Measurements from ENCODE around the gene DUSP15.

GRCh38 chr20:31821427-31821826, 48.9 kb downstream of the DUSP15 start:
- TF ChIP-seq POLR2AphosphoS5 (IDR thresholded peaks at IDR 0.05; ENCODE audit: low read depth) (no peak), CTCF (IDR thresholded peaks at IDR 0.05; ENCODE audit: insufficient read depth, low read length) (no peak), GABPA (IDR thresholded peaks at IDR 0.05; ENCODE audit: low read depth) (no peak)
- TF ChIP-seq, protein P1, sequence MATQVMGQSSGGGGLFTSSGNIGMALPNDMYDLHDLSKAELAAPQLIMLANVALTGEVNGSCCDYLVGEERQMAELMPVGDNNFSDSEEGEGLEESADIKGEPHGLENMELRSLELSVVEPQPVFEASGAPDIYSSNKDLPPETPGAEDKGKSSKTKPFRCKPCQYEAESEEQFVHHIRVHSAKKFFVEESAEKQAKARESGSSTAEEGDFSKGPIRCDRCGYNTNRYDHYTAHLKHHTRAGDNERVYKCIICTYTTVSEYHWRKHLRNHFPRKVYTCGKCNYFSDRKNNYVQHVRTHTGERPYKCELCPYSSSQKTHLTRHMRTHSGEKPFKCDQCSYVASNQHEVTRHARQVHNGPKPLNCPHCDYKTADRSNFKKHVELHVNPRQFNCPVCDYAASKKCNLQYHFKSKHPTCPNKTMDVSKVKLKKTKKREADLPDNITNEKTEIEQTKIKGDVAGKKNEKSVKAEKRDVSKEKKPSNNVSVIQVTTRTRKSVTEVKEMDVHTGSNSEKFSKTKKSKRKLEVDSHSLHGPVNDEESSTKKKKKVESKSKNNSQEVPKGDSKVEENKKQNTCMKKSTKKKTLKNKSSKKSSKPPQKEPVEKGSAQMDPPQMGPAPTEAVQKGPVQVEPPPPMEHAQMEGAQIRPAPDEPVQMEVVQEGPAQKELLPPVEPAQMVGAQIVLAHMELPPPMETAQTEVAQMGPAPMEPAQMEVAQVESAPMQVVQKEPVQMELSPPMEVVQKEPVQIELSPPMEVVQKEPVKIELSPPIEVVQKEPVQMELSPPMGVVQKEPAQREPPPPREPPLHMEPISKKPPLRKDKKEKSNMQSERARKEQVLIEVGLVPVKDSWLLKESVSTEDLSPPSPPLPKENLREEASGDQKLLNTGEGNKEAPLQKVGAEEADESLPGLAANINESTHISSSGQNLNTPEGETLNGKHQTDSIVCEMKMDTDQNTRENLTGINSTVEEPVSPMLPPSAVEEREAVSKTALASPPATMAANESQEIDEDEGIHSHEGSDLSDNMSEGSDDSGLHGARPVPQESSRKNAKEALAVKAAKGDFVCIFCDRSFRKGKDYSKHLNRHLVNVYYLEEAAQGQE (IDR thresholded peaks at IDR 0.05; ENCODE audit: insufficient replicate concordance, low read depth) = no peak

Data from HL-60 (cell line).